ENCODE data around the gene TOP3B. TPM values are rescaled to one million over a fixed set of nuclear protein-coding genes. Genes with fewer than 3 reads are reported as not detected.
A peak's percentile ranks its signal among the peaks of the same experiment; 100 is the strongest.

Gene TOP3B
- total RNA-seq, 1 donor from 2014 or later = 27.9 TPM

GRCh38 chr22:22014285-22014659, 31.7 kb upstream of the TOP3B start:
- TF ChIP-seq, protein P1, sequence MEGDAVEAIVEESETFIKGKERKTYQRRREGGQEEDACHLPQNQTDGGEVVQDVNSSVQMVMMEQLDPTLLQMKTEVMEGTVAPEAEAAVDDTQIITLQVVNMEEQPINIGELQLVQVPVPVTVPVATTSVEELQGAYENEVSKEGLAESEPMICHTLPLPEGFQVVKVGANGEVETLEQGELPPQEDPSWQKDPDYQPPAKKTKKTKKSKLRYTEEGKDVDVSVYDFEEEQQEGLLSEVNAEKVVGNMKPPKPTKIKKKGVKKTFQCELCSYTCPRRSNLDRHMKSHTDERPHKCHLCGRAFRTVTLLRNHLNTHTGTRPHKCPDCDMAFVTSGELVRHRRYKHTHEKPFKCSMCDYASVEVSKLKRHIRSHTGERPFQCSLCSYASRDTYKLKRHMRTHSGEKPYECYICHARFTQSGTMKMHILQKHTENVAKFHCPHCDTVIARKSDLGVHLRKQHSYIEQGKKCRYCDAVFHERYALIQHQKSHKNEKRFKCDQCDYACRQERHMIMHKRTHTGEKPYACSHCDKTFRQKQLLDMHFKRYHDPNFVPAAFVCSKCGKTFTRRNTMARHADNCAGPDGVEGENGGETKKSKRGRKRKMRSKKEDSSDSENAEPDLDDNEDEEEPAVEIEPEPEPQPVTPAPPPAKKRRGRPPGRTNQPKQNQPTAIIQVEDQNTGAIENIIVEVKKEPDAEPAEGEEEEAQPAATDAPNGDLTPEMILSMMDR (IDR thresholded peaks at IDR 0.05; ENCODE audit: insufficient read depth, low read length, severe bottlenecking) = no peak
- H3K36me3 ChIP-seq (ENCODE audit: control insufficient read depth, insufficient read depth, low read length) = no peaks in the 10 kb centered on the region
- DNase-seq (ENCODE audit: low read depth) (no peak), FAIRE-seq (no peak)
- peaks cover 2% of the 10 kb centered on the region for H3K27me3 ChIP-seq (ENCODE audit: control insufficient read depth, insufficient read depth, low read length)
- H3K4me3 ChIP-seq (ENCODE audit: low read depth, low read length) = no peak overlapping the region

GRCh38 chr22:22013559-22014284, 31.1 kb upstream of the TOP3B start:
- no peak overlapping the region for H3K4me3 ChIP-seq (ENCODE audit: low read depth, low read length)
- TF ChIP-seq, protein P1 (IDR thresholded peaks at IDR 0.05; ENCODE audit: insufficient read depth, low read length, severe bottlenecking) = no peak
- FAIRE-seq = no peak
- peaks cover 2% of the 10 kb centered on the region for H3K27me3 ChIP-seq (ENCODE audit: control insufficient read depth, insufficient read depth, low read length)
- no peaks in the 10 kb centered on the region for H3K36me3 ChIP-seq (ENCODE audit: control insufficient read depth, insufficient read depth, low read length)
- DNase-seq (ENCODE audit: low read depth) = no peak

DNA sequence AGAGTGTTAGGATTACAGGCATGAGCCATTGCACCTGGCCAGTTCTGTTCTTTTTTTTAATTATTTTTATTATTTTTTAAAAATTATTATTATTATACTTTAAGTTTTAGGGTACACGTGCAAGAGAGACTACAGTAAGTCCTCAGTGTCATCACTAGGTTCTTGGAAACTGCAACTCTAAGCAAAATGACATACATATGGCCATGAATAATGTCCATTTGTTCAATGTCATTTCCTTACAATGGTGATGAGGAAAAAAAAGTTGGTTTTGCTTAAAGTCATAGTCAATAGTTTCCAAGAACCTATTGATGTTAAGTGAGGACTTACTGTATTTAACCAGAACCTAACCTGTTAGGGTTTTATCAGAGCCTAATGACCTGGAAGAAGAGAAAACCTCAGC, 29.4 kb upstream of the TOP3B start:
- Histone ChIP-seq H3K36me3 (ENCODE audit: control insufficient read depth, insufficient read depth, low read length) (no peaks in the 10 kb centered on the region), H3K27me3 (ENCODE audit: control insufficient read depth, insufficient read depth, low read length) (peaks cover 2% of the 10 kb centered on the region), H3K4me3 (ENCODE audit: low read depth, low read length) (no peak overlapping the region)
- TF ChIP-seq, protein P1 (IDR thresholded peaks at IDR 0.05; ENCODE audit: insufficient read depth, low read length, severe bottlenecking) = no peak
- DNase-seq (ENCODE audit: low read depth) (no peak), FAIRE-seq (no peak)

GRCh38 chr22:22010358-22010757, 27.8 kb upstream of the TOP3B start:
- DNase-seq (ENCODE audit: low read depth) = no peak
- H3K4me3 ChIP-seq (ENCODE audit: low read depth, low read length) = no peak overlapping the region
- no peaks in the 10 kb centered on the region for H3K36me3 ChIP-seq (ENCODE audit: control insufficient read depth, insufficient read depth, low read length)
- no peak for FAIRE-seq
- peaks cover 2% of the 10 kb centered on the region for H3K27me3 ChIP-seq (ENCODE audit: control insufficient read depth, insufficient read depth, low read length)
- TF ChIP-seq, protein P1 (IDR thresholded peaks at IDR 0.05; ENCODE audit: insufficient read depth, low read length, severe bottlenecking) = no peak

- FAIRE-seq = no peak
- Histone ChIP-seq H3K4me3 (ENCODE audit: low read depth, low read length) (no peak overlapping the region), H3K27me3 (ENCODE audit: control insufficient read depth, insufficient read depth, low read length) (peaks cover 2% of the 10 kb centered on the region), H3K36me3 (ENCODE audit: control insufficient read depth, insufficient read depth, low read length) (no peaks in the 10 kb centered on the region)
- TF ChIP-seq, protein P1 (IDR thresholded peaks at IDR 0.05; ENCODE audit: insufficient read depth, low read length, severe bottlenecking) = no peak
- DNase-seq (ENCODE audit: low read depth) = peak; percentile 72
These were observed 27.1 kb upstream of the TOP3B start for GRCh38 chr22:22009661-22010060.

DNA sequence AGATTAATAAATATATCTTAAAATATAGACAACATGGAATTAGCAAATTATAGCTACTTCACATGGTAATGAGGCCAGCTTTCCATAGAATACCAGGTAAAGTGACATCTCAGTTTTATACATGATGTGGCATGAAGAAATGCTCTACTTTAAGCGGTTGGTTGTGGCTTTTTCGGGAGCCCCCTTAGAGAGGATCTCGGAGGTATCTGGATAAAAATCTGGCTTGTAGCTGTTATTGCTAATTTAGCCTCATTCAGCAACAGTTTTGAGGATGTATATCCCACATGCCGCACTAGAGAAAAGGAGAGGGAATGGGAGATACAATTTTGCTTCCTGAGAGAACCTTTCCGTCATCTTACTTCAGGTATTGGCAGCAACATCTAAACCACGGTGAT, 24.0 kb upstream of the TOP3B start:
- DNase-seq (ENCODE audit: low read depth) (no peak), FAIRE-seq (no peak)
- Histone ChIP-seq H3K27me3 (ENCODE audit: control insufficient read depth, insufficient read depth, low read length) (peaks cover 2% of the 10 kb centered on the region), H3K4me3 (ENCODE audit: low read depth, low read length) (no peak overlapping the region), H3K36me3 (ENCODE audit: control insufficient read depth, insufficient read depth, low read length) (no peaks in the 10 kb centered on the region)
- TF ChIP-seq, protein P1 (IDR thresholded peaks at IDR 0.05; ENCODE audit: insufficient read depth, low read length, severe bottlenecking) = no peak

Data from bronchial epithelial cell (primary cell).